ENCODE results near the gene CSDE1.

- TF ChIP-seq EZH2 (IDR thresholded peaks at IDR 0.05) (no peak), POLR2AphosphoS5 (IDR thresholded peaks at IDR 0.05; ENCODE audit: borderline replicate concordance, low read depth, low read length) (no peak)
Observed at GRCh38 chr1:114723915-114724314, 33.9 kb downstream of the CSDE1 start.

Data from SK-N-MC (cell line).